ENCODE results near the gene FCER2. TPM values are rescaled to one million over a fixed set of nuclear protein-coding genes. Genes with fewer than 3 reads are reported as not detected.

The FCER2 gene
- total and polyA plus RNA-seq, 3 experiments from 2014 or later: 0.96 to 1.6 TPM; not detected in 1

DNA sequence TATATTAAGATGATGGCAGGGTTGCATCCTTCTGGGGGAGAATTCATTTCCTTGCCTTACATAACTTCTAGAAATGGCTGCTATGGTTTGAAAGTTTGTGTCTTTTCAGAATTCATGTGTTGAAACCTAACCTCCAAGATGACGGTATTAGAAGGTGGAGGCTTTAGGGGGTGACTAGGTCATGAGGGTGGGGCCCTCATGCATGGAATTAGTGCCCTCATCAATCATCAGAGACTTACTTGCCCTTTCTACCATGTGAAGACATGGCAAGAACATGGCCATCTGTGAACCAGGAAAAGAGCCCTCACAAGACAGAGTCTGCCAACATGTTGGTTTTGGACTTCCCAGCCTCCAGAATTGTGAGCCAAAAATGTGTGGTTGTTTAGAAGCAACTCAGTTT is 14.8 kb upstream of the FCER2 start:
- POLR2A ChIA-PET: no interaction called here
- Histone ChIP-seq H3K9me3 (ENCODE audit: low read length) (no peaks in the 10 kb centered on the region), H3K4me1 (ENCODE audit: insufficient read depth, low read length) (peaks cover 9% of the 10 kb centered on the region), H3K27me3 (ENCODE audit: insufficient read depth, low read length, poor library complexity, severe bottlenecking) (no peaks in the 10 kb centered on the region), H3K36me3 (ENCODE audit: insufficient read depth, low read length) (no peaks in the 10 kb centered on the region), H3K4me3 (ENCODE audit: low read length) (no peak overlapping the region), H3K27ac (ENCODE audit: low read depth, low read length) (no peak overlapping the region)
- CTCF ChIA-PET: no interaction called here
- Mint-ChIP-seq H3K27ac (no peak overlapping the region), H3K4me3 (no peak overlapping the region), H3K9me3 (peaks cover 0 to 6% (median 0%) of the 10 kb centered on the region in 5 donors), H3K36me3 (peaks cover 0 to 5% (median 0%) of the 10 kb centered on the region in 3 donors), H3K27me3 (peaks cover 0 to 3% of the 10 kb centered on the region in 2 donors), H3K4me1 (peaks cover 5 to 11% (median 9%) of the 10 kb centered on the region in 3 donors)
- no peak for DNase-seq

DNA sequence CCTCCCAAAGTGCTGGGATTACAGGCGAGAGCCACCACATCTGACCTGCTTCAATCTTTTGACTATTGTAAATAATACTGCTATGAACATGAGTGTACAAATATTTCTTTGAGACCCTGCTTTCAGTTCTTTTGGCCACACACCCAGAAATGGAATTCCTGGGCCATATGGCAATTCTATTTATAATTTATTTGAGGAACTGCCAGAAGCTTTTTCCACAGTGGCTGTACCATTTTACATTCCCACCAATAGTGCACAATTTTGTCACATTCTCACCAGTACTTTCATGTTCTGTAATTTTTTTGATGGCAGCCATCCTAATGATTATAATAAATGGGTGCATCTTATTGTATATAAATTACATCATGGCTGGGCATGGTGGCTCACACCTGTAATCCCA is 13.7 kb upstream of the FCER2 start:
- POLR2A ChIA-PET: interaction anchor here (0.6 kb wide), 1 partner anchor 91 kb away, joined by 6 read pairs; no protein-coding TSS in a partner anchor
- H3K36me3 ChIP-seq (ENCODE audit: insufficient read depth, low read length): no peaks in the 10 kb centered on the region
- no peak overlapping the region for H3K27ac ChIP-seq (ENCODE audit: low read depth, low read length)

GRCh38 chr19:7710616-7711015 is 8.7 kb upstream of the FCER2 start:
- H3K27me3 Mint-ChIP-seq: peaks cover 0 to 3% of the 10 kb centered on the region in 2 donors
- peaks cover 26% of the 10 kb centered on the region for H3K4me1 ChIP-seq (ENCODE audit: insufficient read depth, low read length)
- no peaks in the 10 kb centered on the region for H3K9me3 ChIP-seq (ENCODE audit: low read length)
- ChIA-PET CTCF (interaction anchor here (3.1 kb wide), 1 partner anchor 30 kb away, joined by 10 read pairs; the partner anchor contains the start of gene TRAPPC5), POLR2A (no interaction called here)
- H3K4me1 Mint-ChIP-seq: peaks cover 15 to 30% (median 17%) of the 10 kb centered on the region in 3 donors
- H3K36me3 Mint-ChIP-seq: no peaks in the 10 kb centered on the region
- H3K27me3 ChIP-seq (ENCODE audit: insufficient read depth, low read length, poor library complexity, severe bottlenecking): no peaks in the 10 kb centered on the region
- H3K9me3 Mint-ChIP-seq: no peaks in the 10 kb centered on the region
- H3K27ac Mint-ChIP-seq: peak overlapping the region in 2 of 8 donors; percentile 20
- DNase-seq: no peak
- H3K27ac ChIP-seq (ENCODE audit: low read depth, low read length): no peak overlapping the region
- no peak overlapping the region for H3K4me3 Mint-ChIP-seq
- H3K36me3 ChIP-seq (ENCODE audit: insufficient read depth, low read length): no peaks in the 10 kb centered on the region
- H3K4me3 ChIP-seq (ENCODE audit: low read length): no peak overlapping the region

More for the DNA sequence above, 13.7 kb upstream of the FCER2 start:
- H3K4me1 Mint-ChIP-seq: peaks cover 5 to 11% (median 9%) of the 10 kb centered on the region in 3 donors
- no peak overlapping the region for H3K4me3 Mint-ChIP-seq
- peaks cover 0 to 5% (median 0%) of the 10 kb centered on the region in 3 donors for H3K36me3 Mint-ChIP-seq
- no peak overlapping the region for H3K27ac Mint-ChIP-seq
- no peaks in the 10 kb centered on the region for H3K27me3 ChIP-seq (ENCODE audit: insufficient read depth, low read length, poor library complexity, severe bottlenecking)
- H3K4me3 ChIP-seq (ENCODE audit: low read length): no peak overlapping the region
- DNase-seq: no peak
- H3K4me1 ChIP-seq (ENCODE audit: insufficient read depth, low read length): peaks cover 9% of the 10 kb centered on the region
- peaks cover 0 to 6% (median 0%) of the 10 kb centered on the region in 5 donors for H3K9me3 Mint-ChIP-seq
- no peaks in the 10 kb centered on the region for H3K9me3 ChIP-seq (ENCODE audit: low read length)
- CTCF ChIA-PET: no interaction called here
- peaks cover 0 to 3% of the 10 kb centered on the region in 2 donors for H3K27me3 Mint-ChIP-seq

DNA sequence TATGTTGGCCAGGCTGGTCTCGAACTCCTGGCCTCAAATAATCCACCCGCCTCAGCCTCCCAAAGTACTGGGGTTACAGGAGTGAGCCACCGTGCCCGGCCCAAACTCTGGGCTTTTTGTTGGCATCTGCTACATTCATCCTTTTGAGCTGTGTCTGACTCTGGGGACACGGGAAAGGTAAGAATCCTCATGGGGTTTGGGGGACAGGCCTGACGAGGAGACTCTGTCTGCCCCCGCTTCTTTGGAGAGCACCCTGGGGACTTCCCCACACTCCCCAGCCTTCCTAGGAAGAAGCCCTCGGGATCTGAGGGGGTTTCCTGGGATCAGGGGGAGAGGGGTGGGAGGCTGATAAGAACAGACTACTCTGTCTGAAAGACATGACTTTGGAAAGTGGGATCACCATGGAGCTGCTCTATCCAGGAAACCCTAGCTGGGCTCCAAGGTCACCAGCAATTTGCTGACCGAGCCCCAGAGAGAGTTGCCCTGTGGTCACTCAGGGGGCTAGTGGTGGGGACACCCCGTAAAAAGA is 8.1 kb upstream of the FCER2 start:
- Mint-ChIP-seq H3K9me3 (no peaks in the 10 kb centered on the region), H3K27me3 (peaks cover 0 to 3% of the 10 kb centered on the region in 2 donors), H3K36me3 (no peaks in the 10 kb centered on the region), H3K4me3 (no peak overlapping the region), H3K27ac (peak overlapping the region in 1 of 8 donors; percentile 17), H3K4me1 (peaks cover 21 to 37% (median 23%) of the 10 kb centered on the region in 3 donors)
- no peaks in the 10 kb centered on the region for H3K27me3 ChIP-seq (ENCODE audit: insufficient read depth, low read length, poor library complexity, severe bottlenecking)
- DNase-seq: no peak
- no peaks in the 10 kb centered on the region for H3K36me3 ChIP-seq (ENCODE audit: insufficient read depth, low read length)
- peaks cover 32% of the 10 kb centered on the region for H3K4me1 ChIP-seq (ENCODE audit: insufficient read depth, low read length)
- H3K9me3 ChIP-seq (ENCODE audit: low read length): no peaks in the 10 kb centered on the region
- H3K27ac ChIP-seq (ENCODE audit: low read depth, low read length): no peak overlapping the region
- ChIA-PET POLR2A (no interaction called here), CTCF (interaction anchor here (1.5 kb wide), 1 partner anchor 29 kb away, joined by 3 read pairs; the partner anchor contains the start of gene TRAPPC5)
- H3K4me3 ChIP-seq (ENCODE audit: low read length): no peak overlapping the region

GRCh38 chr19:7706955-7707456 is 5.1 kb upstream of the FCER2 start:
- no peaks in the 10 kb centered on the region for H3K9me3 Mint-ChIP-seq
- H3K4me3 ChIP-seq (ENCODE audit: low read length): no peak overlapping the region
- no peaks in the 10 kb centered on the region for H3K9me3 ChIP-seq (ENCODE audit: low read length)
- no peaks in the 10 kb centered on the region for H3K36me3 ChIP-seq (ENCODE audit: insufficient read depth, low read length)
- CTCF ChIA-PET: interaction anchor here (1.4 kb wide), 1 partner anchor 92 kb away, joined by 3 read pairs; no protein-coding TSS in a partner anchor
- H3K27ac ChIP-seq (ENCODE audit: low read depth, low read length): no peak overlapping the region
- no peak for DNase-seq
- peaks cover 24 to 45% (median 32%) of the 10 kb centered on the region in 3 donors for H3K4me1 Mint-ChIP-seq
- peak overlapping the region in 6 of 7 donors; percentile 1 to 88 (median 48) for H3K4me3 Mint-ChIP-seq
- peaks cover 44% of the 10 kb centered on the region for H3K4me1 ChIP-seq (ENCODE audit: insufficient read depth, low read length)
- peak overlapping the region in 6 of 8 donors; percentile 10 to 96 (median 94) for H3K27ac Mint-ChIP-seq
- H3K36me3 Mint-ChIP-seq: no peaks in the 10 kb centered on the region
- no peaks in the 10 kb centered on the region for H3K27me3 ChIP-seq (ENCODE audit: insufficient read depth, low read length, poor library complexity, severe bottlenecking)
- no peaks in the 10 kb centered on the region for H3K27me3 Mint-ChIP-seq
- POLR2A ChIA-PET: interaction anchor here (1.6 kb wide), 1 partner anchor 26 kb away, joined by 4 read pairs; the partner anchor contains the start of gene TRAPPC5

GRCh38 chr19:7706188-7706954 is 4.4 kb upstream of the FCER2 start:
- no peak overlapping the region for H3K27ac ChIP-seq (ENCODE audit: low read depth, low read length)
- peaks cover 24 to 45% (median 32%) of the 10 kb centered on the region in 3 donors for H3K4me1 Mint-ChIP-seq
- no peaks in the 10 kb centered on the region for H3K9me3 Mint-ChIP-seq
- ChIA-PET CTCF (interaction anchor here (1.4 to 1.9 kb wide), 2 partner anchors 26 to 93 kb away, joined by 3 to 10 read pairs; partner anchors contain the start of gene TRAPPC5), POLR2A (interaction anchor here (0.7 to 1.6 kb wide), 3 partner anchors 13 to 93 kb away, joined by 3 to 4 read pairs (median 3); partner anchors contain the start of gene TRAPPC5)
- no peaks in the 10 kb centered on the region for H3K27me3 Mint-ChIP-seq
- H3K4me3 Mint-ChIP-seq: peak overlapping the region; percentile 36 to 89 (median 82)
- H3K4me3 ChIP-seq (ENCODE audit: low read length): peak overlapping the region; percentile 3
- H3K27ac Mint-ChIP-seq: peak overlapping the region; percentile 54 to 96 (median 94)
- peaks cover 44% of the 10 kb centered on the region for H3K4me1 ChIP-seq (ENCODE audit: insufficient read depth, low read length)
- no peaks in the 10 kb centered on the region for H3K36me3 ChIP-seq (ENCODE audit: insufficient read depth, low read length)
- H3K36me3 Mint-ChIP-seq: no peaks in the 10 kb centered on the region
- no peaks in the 10 kb centered on the region for H3K27me3 ChIP-seq (ENCODE audit: insufficient read depth, low read length, poor library complexity, severe bottlenecking)
- DNase-seq: no peak
- H3K9me3 ChIP-seq (ENCODE audit: low read length): no peaks in the 10 kb centered on the region

DNA sequence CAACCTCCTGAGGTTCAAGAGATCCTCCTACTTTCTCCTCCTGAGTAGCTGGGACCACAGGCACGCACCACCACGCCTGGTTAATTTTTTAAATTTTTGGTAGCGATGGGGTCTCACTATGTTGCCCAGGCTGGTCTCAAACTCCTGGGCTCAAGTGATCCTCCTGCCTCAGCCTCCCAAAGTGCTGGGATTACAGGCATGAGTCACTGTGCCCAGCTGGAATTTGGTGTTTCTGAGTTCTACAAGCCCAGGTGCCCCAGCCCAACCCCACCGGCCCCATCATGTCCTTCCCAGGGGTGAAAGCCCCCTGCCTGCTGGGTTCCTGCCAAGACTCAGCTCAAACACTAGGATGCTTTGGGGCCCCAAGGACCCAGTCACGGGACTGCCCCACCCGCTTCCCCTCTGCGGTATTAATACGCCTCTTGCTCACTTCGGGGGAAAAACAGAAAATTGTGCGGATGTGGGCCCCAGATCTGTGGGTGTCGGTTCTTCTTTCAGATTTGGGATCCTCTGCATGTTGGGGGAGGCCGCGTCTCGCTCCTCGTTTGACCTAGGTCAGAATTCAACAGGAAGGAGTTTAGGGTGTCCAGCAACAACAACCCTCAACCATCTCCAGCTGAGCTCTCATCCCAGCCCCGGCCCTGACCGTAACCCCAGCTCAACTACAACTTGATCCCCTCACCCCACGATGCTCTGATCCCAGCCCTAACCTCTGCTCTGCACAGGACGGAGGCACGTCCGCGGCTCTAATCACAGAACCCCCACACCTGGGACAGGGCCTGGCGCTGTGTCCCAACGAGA is 3.7 kb upstream of the FCER2 start:
- H3K36me3 ChIP-seq (ENCODE audit: insufficient read depth, low read length): no peaks in the 10 kb centered on the region
- peaks cover 43% of the 10 kb centered on the region for H3K4me1 ChIP-seq (ENCODE audit: insufficient read depth, low read length)
- H3K36me3 Mint-ChIP-seq: no peaks in the 10 kb centered on the region
- H3K27ac Mint-ChIP-seq: peak overlapping the region; percentile 54 to 96 (median 94)
- POLR2A ChIA-PET: interaction anchor here (0.7 to 1.6 kb wide), 3 partner anchors 13 to 94 kb away, joined by 3 to 4 read pairs (median 3); partner anchors contain the start of gene TRAPPC5
- no peaks in the 10 kb centered on the region for H3K9me3 ChIP-seq (ENCODE audit: low read length)
- H3K9me3 Mint-ChIP-seq: no peaks in the 10 kb centered on the region
- peak; percentile 46 to 82 (median 67) for DNase-seq
- H3K4me3 ChIP-seq (ENCODE audit: low read length): peak overlapping the region; percentile 3
- CTCF ChIA-PET: interaction anchor here (1.4 to 1.9 kb wide), 2 partner anchors 25 to 94 kb away, joined by 3 to 10 read pairs; partner anchors contain the start of gene TRAPPC5
- H3K27ac ChIP-seq (ENCODE audit: low read depth, low read length): no peak overlapping the region
- H3K27me3 ChIP-seq (ENCODE audit: insufficient read depth, low read length, poor library complexity, severe bottlenecking): no peaks in the 10 kb centered on the region
- H3K4me1 Mint-ChIP-seq: peaks cover 24 to 45% (median 32%) of the 10 kb centered on the region in 3 donors
- H3K4me3 Mint-ChIP-seq: peak overlapping the region; percentile 36 to 89 (median 82)
- H3K27me3 Mint-ChIP-seq: no peaks in the 10 kb centered on the region

Data from CD8-positive, alpha-beta memory T cell (primary cell).